Sigmoid colon (tissue), 4 donors: ENCODE data around the gene FUCA1.

Experiments used
- CTCF ChIP-seq, 4 experiments: fragments of 450-650 bp in 3 of 4; fragments of 200-600 bp in 1 of 4; IDR thresholded peaks; one replicate each; pipeline ENCODE4 v1.5.1; 2016 to 2019; ENCODE audit warnings: antibody characterized with exemption in 4 of 4, mild to moderate bottlenecking in 3 of 4, moderate library complexity in 2 of 4
- POLR2A ChIP-seq, 2 donors: fragments of 450-650 bp; IDR thresholded peaks; one replicate each; pipeline ENCODE4 v1.6.1; 2016; ENCODE audit warnings: antibody characterized with exemption in 2 of 2, mild to moderate bottlenecking in 2 of 2, moderate library complexity in 2 of 2
- POLR2AphosphoS5 ChIP-seq, 4 donors: sonication (generic); formaldehyde crosslinking; IDR thresholded peaks; one replicate each; pipeline ENCODE4 v1.6.1; 2017; ENCODE audit warnings: antibody characterized with exemption in 4 of 4

- TF ChIP-seq CTCF (IDR thresholded peaks at IDR 0.05): no peak
- TF ChIP-seq POLR2A (IDR thresholded peaks at IDR 0.05): no peak
- TF ChIP-seq POLR2AphosphoS5 (IDR thresholded peaks at IDR 0.05): no peak
Measured at GRCh38 chr1:23908453-23909341, 40.6 kb upstream of the FUCA1 start.
